Stimulated activated CD4-positive, alpha-beta T cell treated with anti-CD3 and anti-CD28 coated beads, Interleukin-1b, Interleukin-23, amount 100 ng/mL, for 1 hour (primary cell): Measurements from ENCODE around the gene SESN2.

Experiments
- DNase-seq, 2 donors: peaks; one replicate each; pipeline ENCODE4 v3.0.0-alpha.2; 2020; ENCODE audit warnings: low read depth in 2 of 2

SESN2 gene

DNA sequence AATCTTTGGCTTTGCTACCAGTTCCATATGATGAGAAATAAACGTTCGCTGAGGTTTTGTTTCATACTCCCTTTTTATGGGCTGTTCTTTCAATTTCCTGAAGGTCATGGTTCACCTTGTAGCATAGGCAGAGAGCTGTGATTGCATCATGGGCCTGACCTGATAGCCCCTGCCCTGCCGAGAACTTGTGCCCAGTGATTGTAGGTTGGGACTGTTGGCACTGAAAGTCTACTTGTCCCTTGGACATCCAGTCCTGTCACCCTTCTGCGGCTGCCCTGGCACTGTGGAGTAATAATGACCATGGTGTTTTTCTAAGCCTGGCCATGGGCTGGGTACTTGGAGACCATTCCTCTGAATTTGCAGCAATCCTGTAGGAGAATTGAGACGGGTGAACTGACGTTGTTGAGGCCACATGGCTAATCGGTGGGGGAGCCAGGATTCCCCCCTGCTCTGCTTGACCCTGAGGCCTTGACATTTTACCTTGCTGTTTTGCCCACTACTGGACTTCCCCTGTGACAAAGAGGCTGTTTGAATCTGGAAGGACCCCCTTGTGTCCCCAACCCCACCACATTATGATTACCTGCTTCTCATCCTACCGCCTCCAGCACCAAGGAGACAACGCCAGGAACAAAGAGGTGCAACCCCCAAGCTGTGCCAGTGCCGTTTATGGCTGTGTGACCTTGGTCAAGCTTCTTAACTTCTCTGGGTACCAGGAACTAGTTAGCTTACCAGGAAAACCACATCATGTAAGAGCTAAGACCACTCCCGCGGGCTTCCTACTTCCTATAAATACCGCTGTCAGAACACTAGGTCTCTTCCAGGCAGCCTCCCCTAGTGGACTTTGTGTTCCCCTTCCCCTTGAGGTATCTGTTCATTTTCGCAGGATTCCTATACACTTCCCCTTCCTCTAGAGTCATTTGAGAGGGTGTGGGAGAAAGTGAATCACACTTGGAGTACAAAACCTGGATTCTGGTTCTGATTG lies 23.4 kb downstream of the SESN2 start:
- no peak for DNase-seq

DNA sequence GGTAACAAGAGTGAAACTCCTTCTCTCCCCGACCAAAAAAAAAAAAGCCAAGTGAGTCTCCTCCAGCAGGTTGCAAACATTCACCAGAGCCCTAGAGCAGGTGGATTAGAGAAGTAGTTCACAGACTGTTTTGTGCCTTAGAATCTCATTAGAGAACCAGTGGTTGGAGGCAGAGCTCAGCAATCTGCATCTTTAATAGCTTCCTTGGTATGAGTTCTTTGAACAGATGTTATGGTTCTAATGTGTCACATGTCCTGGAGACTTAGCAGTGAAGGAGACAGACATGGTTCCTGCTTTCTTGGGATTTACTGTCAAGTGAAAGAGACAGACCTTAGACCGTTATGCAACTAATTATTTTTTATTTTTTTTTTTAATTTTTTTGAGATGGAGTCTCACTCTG lies 26.8 kb downstream of the SESN2 start:
- no peak for DNase-seq

DNA sequence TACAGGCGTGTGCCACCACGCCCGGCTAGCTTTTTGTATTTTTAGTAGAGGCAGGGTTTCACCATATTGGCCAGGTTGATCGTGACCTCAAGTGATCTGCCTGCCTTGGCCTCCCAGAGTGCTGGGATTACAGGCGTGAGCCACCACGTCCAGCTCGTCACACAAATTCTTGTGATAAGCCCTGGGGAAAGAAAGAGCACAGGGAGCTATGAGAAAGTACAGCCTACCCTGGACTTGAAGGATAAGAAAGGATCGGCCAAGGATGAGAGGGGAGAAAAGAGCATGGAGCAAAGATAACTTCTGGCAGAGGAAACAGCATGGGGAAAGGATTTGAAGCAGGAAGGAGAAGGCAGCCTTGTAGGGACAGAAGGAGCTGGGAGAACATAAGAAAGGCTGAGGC lies 29.2 kb downstream of the SESN2 start:
- DNase-seq, result no peak

DNA sequence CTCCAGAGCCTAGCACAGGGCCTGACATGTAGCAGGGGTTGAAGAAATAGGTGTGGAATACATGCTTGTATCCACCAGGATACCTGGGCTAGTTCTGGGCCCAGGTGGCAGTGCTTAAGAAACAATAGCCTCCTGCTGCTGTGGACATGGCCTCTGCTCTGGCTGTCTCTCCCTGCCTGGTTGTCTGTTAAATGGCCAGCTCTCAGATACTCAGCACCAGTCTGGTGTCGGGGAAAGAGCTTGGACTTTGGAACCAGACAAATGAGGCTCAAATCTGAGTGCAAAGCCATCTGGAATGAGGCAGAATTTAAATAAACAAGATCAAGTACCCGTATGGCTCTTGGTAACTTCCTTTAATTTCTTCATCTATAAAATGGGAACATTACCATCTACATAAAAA lies 31.5 kb downstream of the SESN2 start:
- no peak for DNase-seq

DNA sequence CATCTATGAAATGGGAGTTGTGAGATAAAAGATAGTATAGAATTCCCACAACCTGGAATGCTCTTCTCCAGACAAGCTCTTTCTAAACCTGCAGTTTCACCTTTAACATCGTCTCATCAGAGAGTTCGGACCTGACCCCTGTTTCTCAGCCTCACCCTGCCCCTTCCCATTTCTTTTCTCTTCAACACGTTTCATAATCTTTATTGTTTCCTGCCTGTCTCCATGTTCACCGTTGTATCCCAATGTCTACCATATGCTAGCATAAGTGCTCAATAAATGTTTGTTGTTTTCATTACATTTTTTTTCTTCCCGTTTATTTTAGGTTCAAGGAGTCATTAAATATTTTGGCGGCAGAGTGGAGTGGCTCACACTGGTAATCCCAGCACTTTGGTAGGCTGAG lies 32.4 kb downstream of the SESN2 start:
- DNase-seq, result no peak

DNA sequence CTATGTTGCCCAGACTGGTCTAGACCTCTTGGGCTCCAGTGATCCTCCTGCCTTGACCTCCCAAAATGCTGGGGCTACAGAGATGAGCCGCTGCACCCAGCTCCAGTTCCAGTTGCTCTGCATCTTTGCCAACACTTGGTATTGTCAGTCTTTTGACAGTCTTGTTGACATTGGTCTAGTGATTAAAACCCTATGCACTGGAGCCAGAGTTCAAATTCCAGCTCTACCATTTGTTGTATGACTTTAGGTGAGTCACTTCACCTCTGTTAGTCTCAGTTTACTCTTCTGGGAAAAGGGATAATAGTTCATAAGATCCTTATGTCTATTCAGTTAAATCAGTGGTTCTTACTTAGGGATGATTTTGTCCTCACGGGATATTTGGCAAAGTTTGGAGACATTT lies 36.6 kb downstream of the SESN2 start:
- DNase-seq, result no peak

DNA sequence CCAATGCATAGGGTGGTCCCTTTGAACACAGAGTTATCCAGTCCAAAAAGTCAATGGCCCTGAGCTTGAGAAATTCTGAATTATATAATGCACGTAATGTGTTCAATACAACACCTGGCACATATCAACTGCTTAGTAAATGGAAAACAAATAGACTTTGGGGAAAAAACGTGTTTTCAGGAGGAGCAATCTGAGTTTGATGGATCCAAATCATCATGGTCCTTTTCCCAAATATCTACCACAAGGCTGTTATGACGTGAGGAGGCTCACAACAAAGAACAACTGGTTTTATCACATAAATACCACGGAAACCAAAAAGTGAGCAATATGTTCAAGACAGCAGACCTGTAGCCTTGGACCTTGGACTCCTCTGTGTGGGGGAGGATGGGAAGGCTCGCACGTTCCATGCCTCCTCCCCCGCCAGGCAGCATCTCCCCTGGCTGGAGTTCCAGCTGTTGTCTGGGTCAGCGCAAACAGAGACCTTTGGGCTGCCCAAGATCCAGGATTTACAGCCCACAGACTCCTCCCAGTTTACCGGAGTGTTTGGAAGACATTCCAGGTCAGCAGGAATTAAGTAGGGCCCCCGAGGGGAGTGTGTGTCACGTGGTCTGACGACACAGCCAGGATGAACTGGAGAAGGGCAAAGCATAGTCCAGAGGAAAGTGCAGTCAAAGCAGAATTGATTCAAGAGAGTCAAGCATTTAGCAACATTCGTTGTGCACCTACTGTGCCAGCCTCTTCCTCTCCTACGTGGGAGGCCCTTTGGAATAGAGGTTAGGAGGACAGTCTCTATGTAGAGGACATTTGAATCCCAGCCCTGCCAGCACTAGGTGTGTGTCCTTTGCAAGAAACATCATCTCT lies 37.3 kb downstream of the SESN2 start:
- no peak for DNase-seq

DNA sequence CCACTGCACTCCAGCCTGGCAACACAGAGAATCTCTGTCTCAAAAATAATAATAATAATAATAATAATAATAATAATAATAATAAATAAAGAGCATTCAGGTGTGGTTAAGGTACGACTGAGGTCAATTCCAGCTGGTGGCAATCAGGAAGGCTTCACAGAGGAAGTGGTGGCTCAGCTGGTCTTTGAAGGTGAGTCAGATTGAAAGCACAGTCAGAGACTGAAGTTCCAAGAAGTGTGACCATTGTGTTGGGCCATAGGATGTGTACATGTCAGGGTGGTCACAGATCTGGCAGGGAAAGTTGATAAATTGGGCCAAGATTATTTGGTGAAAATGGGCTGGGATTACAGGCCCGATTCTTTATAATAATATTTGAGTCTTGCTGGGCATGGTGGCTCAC lies 38.5 kb downstream of the SESN2 start:
- no peak for DNase-seq

DNA sequence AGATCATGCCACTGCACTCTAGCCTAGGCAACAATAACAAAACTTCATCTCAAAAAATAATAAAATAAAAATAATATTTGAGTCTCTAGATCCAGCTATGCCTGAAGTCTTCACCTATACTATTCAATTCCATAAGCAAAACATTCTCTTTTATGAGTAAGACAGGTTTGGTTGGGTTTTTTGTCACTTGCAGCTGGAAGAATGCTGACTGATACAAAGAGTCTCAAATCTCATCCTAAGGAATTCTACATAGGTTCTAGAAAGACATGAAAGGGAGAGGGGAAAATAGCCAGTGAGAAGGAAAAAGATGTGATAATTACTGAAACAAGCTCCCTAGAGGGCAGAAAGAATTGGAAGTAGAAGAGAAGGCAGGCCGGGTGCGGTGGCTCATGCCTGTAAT lies 39.1 kb downstream of the SESN2 start:
- no peak for DNase-seq

DNA sequence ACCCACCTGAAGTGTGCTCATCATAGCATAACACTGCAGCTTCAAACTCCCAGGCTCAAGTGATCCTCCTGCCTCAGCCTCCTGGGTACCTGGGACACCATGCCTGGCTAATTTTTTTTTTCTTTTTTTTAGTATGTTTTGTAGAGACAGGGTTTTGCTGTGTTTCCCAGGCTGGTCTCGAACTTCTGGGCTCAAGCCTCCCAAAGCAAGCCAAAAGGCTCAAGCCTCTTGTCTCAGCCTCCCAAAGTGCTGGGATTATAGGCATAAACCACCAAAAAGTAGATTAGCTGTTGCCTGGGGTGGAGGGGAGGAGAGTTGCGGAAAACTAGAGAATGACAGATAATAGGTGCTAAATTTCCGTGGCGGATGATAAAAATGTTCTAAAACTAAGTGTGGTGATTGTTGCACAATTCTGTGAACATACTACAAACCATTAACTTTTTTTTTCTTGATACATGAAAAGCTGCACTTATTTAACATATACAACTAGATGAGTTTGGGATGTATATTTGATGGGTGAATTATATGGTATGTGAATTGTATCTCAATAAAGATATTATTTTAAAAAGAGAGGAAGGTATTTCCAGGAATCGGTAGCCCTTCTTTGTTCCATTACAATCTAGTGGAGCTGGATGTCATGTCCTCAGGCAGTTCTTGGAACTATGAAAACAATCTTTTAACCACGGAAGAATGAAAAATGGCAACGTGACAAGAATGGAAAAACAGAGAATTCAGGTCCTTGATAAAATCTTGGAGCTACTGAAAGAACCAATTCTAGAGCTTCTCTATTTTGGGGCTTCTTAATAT lies 42.3 kb downstream of the SESN2 start:
- no peak for DNase-seq

DNA sequence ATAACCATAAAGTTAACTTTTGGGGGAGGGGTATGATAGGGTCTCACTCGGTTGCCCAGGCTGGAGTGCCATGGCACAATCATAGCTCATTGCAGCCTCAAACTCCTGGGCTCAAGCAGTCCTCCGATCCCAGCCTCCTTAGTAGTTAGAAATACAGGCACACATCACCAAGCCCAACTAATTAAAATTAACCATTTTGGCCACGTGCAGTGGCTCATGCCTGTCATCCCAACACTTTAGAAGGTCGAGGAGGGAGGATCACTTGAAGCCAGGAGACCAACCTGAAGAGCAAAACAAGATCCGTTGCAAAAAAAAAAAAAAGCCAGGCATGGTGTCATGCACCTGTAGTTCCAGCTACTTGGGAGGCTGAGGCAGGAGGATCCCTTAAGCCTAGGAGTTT lies 42.9 kb downstream of the SESN2 start:
- no peak for DNase-seq

DNA sequence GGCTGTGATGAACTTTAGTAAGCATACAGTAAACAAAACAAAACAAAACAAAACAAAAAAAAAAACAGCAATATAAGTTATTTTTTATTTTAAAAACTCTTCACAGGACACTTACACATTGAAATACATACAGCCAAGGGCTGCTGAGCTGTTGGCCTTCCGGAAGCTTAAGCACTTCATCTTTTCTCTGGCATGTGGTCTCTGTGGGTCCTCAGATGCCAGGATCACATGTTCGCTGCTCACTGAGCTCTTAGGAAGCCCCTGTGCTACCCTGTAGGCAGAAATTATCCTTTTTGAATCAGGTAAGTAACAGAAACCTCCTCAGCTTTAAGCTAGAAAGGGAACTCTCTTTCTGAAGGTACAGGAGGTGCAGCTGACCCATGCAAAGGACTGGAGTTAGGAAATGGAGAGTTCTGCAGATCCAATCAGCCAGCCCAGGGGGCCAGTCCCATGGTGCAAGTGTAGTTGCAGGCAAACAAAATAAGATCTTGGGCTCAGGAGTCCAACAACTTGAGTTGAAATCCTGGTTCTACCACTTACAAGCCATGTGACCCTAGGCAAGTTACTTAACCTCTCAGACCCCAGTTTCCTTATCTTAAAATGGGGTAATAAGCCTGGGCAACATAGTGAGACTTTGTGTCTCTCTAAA lies 47.1 kb downstream of the SESN2 start:
- DNase-seq, result no peak

DNA sequence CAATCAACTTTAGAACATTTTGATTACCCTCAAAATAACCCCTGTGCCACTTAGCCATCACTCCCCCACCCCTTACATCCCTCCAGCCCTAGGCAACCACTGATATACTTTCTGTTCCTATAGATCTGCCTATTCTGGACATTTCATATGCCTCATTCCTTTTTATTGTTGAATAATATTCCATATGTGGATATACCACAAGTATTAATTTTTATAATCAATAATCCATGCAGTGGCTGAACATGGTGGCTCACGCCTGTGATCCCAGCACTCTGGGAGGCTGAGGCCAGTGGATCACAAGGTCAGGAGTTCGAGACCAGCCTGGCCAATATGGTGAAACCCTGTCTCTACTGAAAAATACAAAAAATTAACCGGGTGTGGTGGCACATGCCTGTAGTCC lies 49.4 kb downstream of the SESN2 start:
- no peak for DNase-seq

DNA sequence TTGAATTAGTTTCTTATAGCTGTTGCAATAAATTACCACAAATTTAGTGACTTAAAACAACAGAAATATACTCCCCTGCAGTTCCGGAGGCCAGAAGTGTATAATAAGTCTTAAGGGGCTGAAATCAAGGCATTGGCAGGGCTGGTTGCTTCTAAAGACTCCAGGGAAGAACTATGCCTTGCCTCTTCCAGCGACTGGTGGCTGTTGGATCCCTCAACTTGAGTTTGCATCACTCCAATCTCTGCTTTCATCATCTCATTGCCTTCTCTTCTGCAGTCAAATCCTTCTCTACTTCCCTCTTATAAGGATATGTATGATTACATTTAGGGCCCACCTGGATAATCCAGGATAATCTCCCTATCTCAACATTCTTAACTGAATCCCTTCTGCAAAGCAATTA lies 50.4 kb downstream of the SESN2 start:
- DNase-seq, result no peak

DNA sequence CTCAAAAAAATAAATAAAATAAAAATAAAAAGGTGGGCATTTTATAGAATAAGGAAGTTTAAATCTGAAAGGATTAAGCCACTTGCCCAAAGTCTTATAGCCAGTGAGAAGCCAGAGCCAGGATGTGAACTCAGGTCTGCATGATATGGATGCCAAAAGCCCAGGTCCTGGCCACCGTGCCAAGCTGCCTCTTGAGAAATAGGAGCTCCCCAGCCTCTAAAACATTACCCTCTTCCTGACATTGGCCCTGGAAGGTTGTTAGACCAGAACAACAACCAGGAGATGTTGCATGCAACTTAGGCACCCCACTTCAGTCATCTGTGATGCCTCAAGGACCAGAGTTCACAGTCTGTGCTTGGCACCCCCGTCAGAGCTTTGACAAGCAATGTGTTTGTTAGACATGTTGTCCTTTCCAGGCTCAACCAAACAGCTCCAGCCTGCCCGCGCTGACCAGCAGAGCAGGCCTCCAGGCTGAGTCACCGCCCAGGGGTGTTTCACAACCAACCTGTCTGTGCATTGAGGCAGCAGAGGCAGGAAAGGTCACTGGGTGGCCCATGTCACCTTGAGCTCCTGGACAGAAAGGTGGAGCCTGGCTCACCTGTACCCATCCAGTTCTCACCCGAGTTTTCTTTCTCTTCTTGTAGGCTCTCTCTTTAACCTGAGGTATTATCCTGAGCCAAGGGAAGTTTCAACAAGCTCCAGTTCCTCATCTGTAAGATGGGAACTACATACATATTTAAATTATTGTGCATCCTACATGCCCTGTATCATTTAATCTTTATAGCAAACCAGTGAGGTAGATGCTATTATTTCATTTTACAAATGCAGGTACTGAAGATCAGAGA lies 54.6 kb downstream of the SESN2 start:
- DNase-seq, result no peak

DNA sequence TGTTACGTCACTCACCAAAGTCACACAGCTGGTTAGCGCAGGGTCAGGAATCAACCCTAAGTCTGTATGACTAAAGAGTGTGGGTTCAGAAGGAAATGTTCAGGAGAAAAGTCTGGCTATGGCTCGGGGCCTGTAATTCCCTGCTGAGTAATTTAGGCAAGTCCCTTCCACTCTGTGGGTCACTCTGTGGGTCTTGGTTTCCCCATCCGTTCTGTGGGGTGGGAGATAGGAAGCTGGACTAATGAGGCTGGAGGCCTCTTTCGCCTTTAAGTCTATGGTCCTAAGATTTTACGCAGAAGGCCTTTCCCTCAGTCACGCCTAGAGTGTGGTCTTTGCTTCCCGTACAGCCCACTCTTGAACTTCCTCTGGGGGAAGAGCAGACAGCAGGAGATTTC lies 55.2 kb downstream of the SESN2 start:
- DNase-seq, result no peak

DNA sequence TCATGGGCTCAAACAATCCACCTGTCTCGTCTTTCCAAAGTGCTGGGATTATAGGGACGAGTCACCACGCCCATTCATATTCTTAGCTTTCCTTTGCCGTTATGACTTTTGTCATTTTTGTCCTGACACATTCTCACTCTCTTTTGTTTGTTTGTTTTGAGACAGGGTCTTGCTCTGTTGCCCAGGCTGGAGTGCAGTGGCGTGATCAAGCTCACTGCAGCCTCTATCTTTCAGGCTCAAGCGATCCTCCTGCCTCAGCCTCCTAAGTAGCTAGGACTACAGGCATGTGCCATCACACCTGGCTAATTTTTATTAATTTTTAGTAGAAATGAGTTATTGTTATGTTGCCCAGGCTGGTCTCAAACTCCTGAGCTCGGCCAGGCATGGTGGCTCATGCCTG lies 57.7 kb downstream of the SESN2 start:
- no peak for DNase-seq

DNA sequence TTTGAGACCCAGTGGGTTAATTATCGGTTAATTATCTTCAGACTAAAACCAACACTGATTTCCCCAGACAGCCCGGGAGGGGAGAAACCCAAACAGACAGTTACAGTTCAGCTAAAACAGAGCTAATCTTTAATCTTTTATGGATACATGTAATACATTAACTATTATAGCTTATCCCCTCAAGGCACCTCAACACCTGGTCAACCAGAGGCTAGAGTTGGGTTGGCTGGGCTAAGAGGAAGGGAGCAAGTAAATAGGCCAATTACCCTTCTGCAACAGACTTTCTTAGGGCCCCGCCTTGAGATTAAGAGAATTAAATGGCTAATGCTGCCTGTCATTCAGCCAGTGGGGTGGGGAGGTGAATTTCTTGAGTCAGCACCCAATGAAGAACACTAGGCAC lies 62.9 kb downstream of the SESN2 start:
- no peak for DNase-seq

DNA sequence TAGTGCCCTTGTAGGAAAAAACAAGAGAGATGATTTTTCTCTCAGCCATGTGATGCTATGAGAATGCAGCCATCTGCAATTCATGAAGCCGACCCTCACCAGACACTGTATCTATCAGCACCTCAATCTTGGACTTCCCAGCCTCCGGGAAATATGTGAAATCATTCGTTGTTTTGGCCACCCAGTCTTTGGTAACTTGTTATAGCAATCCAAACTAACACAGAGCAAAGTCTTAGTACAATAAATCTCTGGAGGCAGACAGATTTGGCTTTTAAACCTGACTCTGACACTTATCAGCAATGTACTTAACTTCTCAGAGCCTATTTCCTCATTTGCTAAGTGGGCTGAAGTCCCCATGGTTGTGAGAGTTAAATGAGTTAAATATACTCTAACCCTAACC lies 64.4 kb downstream of the SESN2 start:
- DNase-seq, result no peak

DNA sequence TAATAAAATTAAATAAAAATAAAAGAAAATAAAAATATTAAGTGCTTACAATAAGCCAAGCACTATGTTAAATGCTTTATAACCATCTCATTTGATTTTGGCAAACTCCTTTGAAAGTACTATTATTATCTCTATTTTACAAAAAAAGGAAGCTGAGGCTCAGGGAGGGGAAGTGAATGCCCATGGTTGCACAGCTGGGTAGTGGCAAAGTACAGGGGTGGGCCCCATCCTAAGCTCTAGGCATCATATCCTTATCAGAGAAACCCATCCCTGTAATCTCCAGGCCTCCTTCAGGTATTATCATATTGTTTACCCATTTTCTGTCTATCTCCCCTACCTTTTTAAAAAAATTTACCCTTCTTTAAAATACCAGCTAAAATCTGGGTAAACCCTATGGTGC lies 67.2 kb downstream of the SESN2 start:
- DNase-seq, result no peak

DNA sequence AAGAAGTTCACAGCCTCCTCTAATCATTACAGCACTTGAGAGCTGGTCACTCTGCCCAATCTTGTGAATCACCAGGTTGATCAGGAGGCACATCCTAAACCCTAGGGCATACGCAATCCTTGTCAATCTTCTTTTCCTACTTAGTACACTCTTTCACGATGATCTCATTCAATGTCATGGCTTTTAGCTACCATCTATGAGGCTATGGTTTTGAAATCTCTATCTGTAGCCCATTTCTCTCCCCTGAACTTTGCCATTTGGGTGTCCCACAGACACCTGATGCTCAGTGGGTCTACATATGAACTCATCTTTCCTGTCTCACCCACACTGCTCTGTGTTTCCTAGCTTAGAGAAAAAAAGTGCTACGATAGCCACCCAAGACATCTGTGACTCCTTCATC lies 67.7 kb downstream of the SESN2 start:
- DNase-seq, result no peak
